ENCODE measurements around the gene DTWD2. TPM values are rescaled to one million over a fixed set of nuclear protein-coding genes. Genes with fewer than 3 reads are reported as not detected.
"Not testable (repeated sequence)": the region's sequence is repeated elsewhere in the genome, so short reads cannot be mapped to it uniquely, and the experiment has no call there.

The DTWD2 gene
- total RNA-seq, 1 donor = 11.6 TPM

GRCh38 chr5:118952992-118953651 lies 35.2 kb downstream of the DTWD2 start:
- no peaks in the 10 kb centered on the region for H3K27me3 ChIP-seq (ENCODE audit: insufficient read depth, low read length)
- H3K4me3 ChIP-seq (ENCODE audit: insufficient read depth, low read length) = no peak overlapping the region
- H3K4me1 ChIP-seq (ENCODE audit: insufficient read depth, low read length) = no peaks in the 10 kb centered on the region
- H4K20me1 ChIP-seq (ENCODE audit: insufficient read depth, low read length) = no peaks in the 10 kb centered on the region
- no peak for DNase-seq (ENCODE audit: insufficient read length, low spot score, missing footprints)
- no peaks in the 10 kb centered on the region for H3K79me2 ChIP-seq (ENCODE audit: insufficient read depth, low read length)
- no peak overlapping the region for H3K4me2 ChIP-seq (ENCODE audit: insufficient read depth, low read length)
- H2AFZ ChIP-seq (ENCODE audit: low read length) = no peak overlapping the region
- H3K36me3 ChIP-seq (ENCODE audit: insufficient read depth, low read length) = no peaks in the 10 kb centered on the region
- no peak overlapping the region for H3K27ac ChIP-seq (ENCODE audit: low read depth, low read length)
- H3K9me3 ChIP-seq (ENCODE audit: low read depth, low read length) = no peaks in the 10 kb centered on the region
- no peak for TF ChIP-seq CTCF (IDR thresholded peaks at IDR 0.05; ENCODE audit: extremely low read depth, low read depth, low read length)

GRCh38 chr5:118952306-118952705 lies 36.0 kb downstream of the DTWD2 start:
- not testable (repeated sequence) for H3K27ac ChIP-seq (ENCODE audit: low read depth, low read length)

GRCh38 chr5:118950354-118950753 lies 38.0 kb downstream of the DTWD2 start:
- DNase-seq (ENCODE audit: insufficient read length, low spot score, missing footprints); H3K79me2 ChIP-seq (ENCODE audit: insufficient read depth, low read length); H3K4me1 ChIP-seq (ENCODE audit: insufficient read depth, low read length); H3K36me3 ChIP-seq (ENCODE audit: insufficient read depth, low read length); H3K9me3 ChIP-seq (ENCODE audit: low read depth, low read length); H4K20me1 ChIP-seq (ENCODE audit: insufficient read depth, low read length); H2AFZ ChIP-seq (ENCODE audit: low read length); H3K4me2 ChIP-seq (ENCODE audit: insufficient read depth, low read length); H3K27ac ChIP-seq (ENCODE audit: low read depth, low read length); H3K4me3 ChIP-seq (ENCODE audit: insufficient read depth, low read length); H3K27me3 ChIP-seq (ENCODE audit: insufficient read depth, low read length): not testable (repeated sequence)

More at GRCh38 chr5:118952306-118952705, 36.0 kb downstream of the DTWD2 start:
- not testable (repeated sequence) for H3K27me3 ChIP-seq (ENCODE audit: insufficient read depth, low read length); H3K4me3 ChIP-seq (ENCODE audit: insufficient read depth, low read length); H3K4me2 ChIP-seq (ENCODE audit: insufficient read depth, low read length); H4K20me1 ChIP-seq (ENCODE audit: insufficient read depth, low read length); H3K4me1 ChIP-seq (ENCODE audit: insufficient read depth, low read length); DNase-seq (ENCODE audit: insufficient read length, low spot score, missing footprints); H3K79me2 ChIP-seq (ENCODE audit: insufficient read depth, low read length); H3K9me3 ChIP-seq (ENCODE audit: low read depth, low read length); H3K36me3 ChIP-seq (ENCODE audit: insufficient read depth, low read length); H2AFZ ChIP-seq (ENCODE audit: low read length)

- Histone ChIP-seq H3K4me3 (ENCODE audit: insufficient read depth, low read length) (no peak overlapping the region), H3K36me3 (ENCODE audit: insufficient read depth, low read length) (no peaks in the 10 kb centered on the region), H3K9me3 (ENCODE audit: low read depth, low read length) (no peaks in the 10 kb centered on the region), H3K27ac (ENCODE audit: low read depth, low read length) (no peak overlapping the region), H3K4me1 (ENCODE audit: insufficient read depth, low read length) (no peaks in the 10 kb centered on the region), H3K79me2 (ENCODE audit: insufficient read depth, low read length) (no peaks in the 10 kb centered on the region), H3K4me2 (ENCODE audit: insufficient read depth, low read length) (no peak overlapping the region), H4K20me1 (ENCODE audit: insufficient read depth, low read length) (no peaks in the 10 kb centered on the region), H3K27me3 (ENCODE audit: insufficient read depth, low read length) (no peaks in the 10 kb centered on the region), H2AFZ (ENCODE audit: low read length) (no peak overlapping the region)
- no peak for DNase-seq (ENCODE audit: insufficient read length, low spot score, missing footprints)
- no peak for TF ChIP-seq CTCF (IDR thresholded peaks at IDR 0.05; ENCODE audit: extremely low read depth, low read depth, low read length)
Measured at GRCh38 chr5:118946138-118946800, 42.1 kb downstream of the DTWD2 start.

Data from osteoblast (primary cell).